K562 (cell line): ENCODE results near the gene B4GALT7. TPM values are rescaled to one million over a fixed set of nuclear protein-coding genes. Genes with fewer than 3 reads are reported as not detected.

ENCODE experiments used
- ATAC-seq: fragments of 200-7000 bp; cut with Tn5 transposase; 3 replicates; pipeline ENCODE4 v1.9.1; 2020; ENCODE audit warnings: moderate library complexity
- Bru-seq: library from RNA; stranded (reverse); fragments of 400-500 nt; gene quantifications from one replicate; lab custom pipeline; 2021; lab: Mats Ljungman, UMichigan
- BruChase-seq, 2 experiments: library from RNA; stranded (reverse); fragments of 400-500 nt; gene quantifications; one replicate each; lab custom pipeline; 2021; lab: Mats Ljungman, UMichigan
- BruUV-seq: library from RNA; stranded (reverse); fragments of 400-500 nt; replicated peaks from 2 replicates; lab custom pipeline; 2021; lab: Mats Ljungman, UMichigan
- CTCF ChIA-PET: fragments of 300-600 bp; formaldehyde crosslinking; extraction: SDS; loops from one replicate; lab custom pipeline; 2021; ENCODE audit warnings: low intra/inter-chr PET ratio; lab: Yijun Ruan, JAX
- POLR2A ChIA-PET: fragments of 300-600, 350-650 bp; sonication (Branson Sonifier 250); formaldehyde crosslinking; extraction: SDS; loops from one replicate; lab custom pipeline; 2021; ENCODE audit warnings: antibody characterized with exemption, inconsistent platforms; lab: Yijun Ruan, JAX
- DNase-seq, 4 experiments: peaks; one replicate each; pipeline versions ENCODE4 v3.0.0 to v3.0.0-alpha.2; 2011 to 2018; ENCODE audit warnings: low spot score in 3 of 4, mixed read lengths in 3 of 4; ENCODE audit errors: extremely low read depth in 1 of 4
- FAIRE-seq: peaks from 2 replicates; lab custom pipeline; 2011; peaks lifted over from hg19 to GRCh38; lab: Jason Lieb, UNC
- H2AFZ ChIP-seq: 2 replicates; pipeline ENCODE4 v1.6.0; 2011; ENCODE audit warnings: low read depth, low read length, control low read depth, inconsistent platforms
- H3K27ac ChIP-seq: fragments of 200-600 bp; 3 replicates; pipeline ENCODE4 v1.8.0; 2011; ENCODE audit warnings: low read depth, mild to moderate bottlenecking, control low read depth, inconsistent platforms, low read length, moderate library complexity, mixed read lengths; ENCODE audit errors: extremely low read depth
- H3K27me3 ChIP-seq, 2 experiments: fragments of 300-600 bp in 1 of 2; 2 replicates in 1 of 2; 3 replicates in 1 of 2; pipeline versions ENCODE4 v1.6.0 to v1.8.0; 2011; ENCODE audit warnings: inconsistent platforms in 2 of 2, low read length in 2 of 2, mild to moderate bottlenecking in 1 of 2, mixed read lengths in 1 of 2, moderate library complexity in 1 of 2; ENCODE audit not compliant: control insufficient read depth in 2 of 2, insufficient read depth in 2 of 2
- H3K36me3 ChIP-seq: fragments of 300-600 bp; 3 replicates; pipeline ENCODE4 v1.8.0; 2011; ENCODE audit warnings: mild to moderate bottlenecking, low read length, inconsistent platforms; ENCODE audit not compliant: control insufficient read depth, insufficient read depth
- H3K4me1 ChIP-seq, 2 experiments: fragments of 200-600 bp in 1 of 2; replicated peaks in 1 of 2; 2 replicates in 1 of 2; 3 replicates in 1 of 2; pipeline versions ENCODE4 v1.5.1 to v1.8.0; 2011; ENCODE audit warnings: inconsistent platforms in 2 of 2, low read length in 2 of 2, mild to moderate bottlenecking in 1 of 2, mixed read lengths in 1 of 2, moderate library complexity in 1 of 2; ENCODE audit not compliant: control insufficient read depth in 2 of 2, insufficient read depth in 2 of 2
- H3K4me2 ChIP-seq: 2 replicates; pipeline ENCODE4 v1.6.1; 2011; ENCODE audit warnings: low read length, control low read depth, inconsistent platforms, mixed read lengths; ENCODE audit not compliant: insufficient read depth
- H3K4me3 ChIP-seq: fragments of 200-600 bp; sonication (generic), shearing (Covaris generic); 2 replicates; pipeline ENCODE4 v1.5.1; 2016; ENCODE audit warnings: control low read depth, inconsistent platforms
- H3K79me2 ChIP-seq: fragments of 200-600 bp; 3 replicates; pipeline ENCODE4 v1.8.0; 2011; ENCODE audit warnings: low read length, inconsistent platforms; ENCODE audit not compliant: control insufficient read depth, insufficient read depth
- H3K9ac ChIP-seq, 2 experiments: 2 replicates each; pipeline versions ENCODE4 v1.6.0 to v1.6.1; 2011; ENCODE audit warnings: low read depth in 2 of 2, low read length in 2 of 2, control low read depth in 1 of 2, inconsistent platforms in 1 of 2, mild to moderate bottlenecking in 1 of 2, mixed read lengths in 1 of 2; ENCODE audit not compliant: insufficient read depth in 1 of 2
- H3K9me1 ChIP-seq: one replicate; pipeline ENCODE4 v1.6.0; 2011; ENCODE audit warnings: inconsistent platforms, mild to moderate bottlenecking, low read length, moderate library complexity; ENCODE audit not compliant: control insufficient read depth, insufficient read depth
- H3K9me3 ChIP-seq: replicated peaks from 2 replicates; pipeline ENCODE4 v1.5.1; 2011; ENCODE audit warnings: low read depth, low read length, inconsistent platforms; ENCODE audit not compliant: control insufficient read depth, insufficient read depth
- H4K20me1 ChIP-seq: replicated peaks from 2 replicates; pipeline ENCODE4 v1.6.1; 2011; ENCODE audit warnings: low read length, inconsistent platforms, mixed read lengths; ENCODE audit not compliant: control insufficient read depth, insufficient read depth
- ARID4B ChIP-seq: sonication (generic); formaldehyde crosslinking; IDR thresholded peaks from 2 replicates; pipeline ENCODE4 v1.8.0; 2022; ENCODE audit warnings: mild to moderate bottlenecking, missing genetic modification reagents
- EP400 ChIP-seq: fragments of 450-650 bp; IDR thresholded peaks from 2 replicates; pipeline ENCODE4 v1.6.1; 2017; ENCODE audit warnings: antibody characterized with exemption, mild to moderate bottlenecking, moderate library complexity
- FOXP1 ChIP-seq: sonication (generic); formaldehyde crosslinking; IDR thresholded peaks from 2 replicates; pipeline ENCODE4 v1.8.0; 2022; ENCODE audit warnings: mild to moderate bottlenecking, missing genetic modification reagents
- HDAC1 ChIP-seq, 2 experiments: fragments of 450-650 bp; IDR thresholded peaks; 2 replicates each; pipeline ENCODE4 v1.6.1; 2016 to 2017; ENCODE audit warnings: inconsistent platforms in 1 of 2, mild to moderate bottlenecking in 1 of 2, moderate library complexity in 1 of 2
- HSF4 ChIP-seq: fragments of 250-450 bp; sonication (Bioruptor Pico); IDR thresholded peaks from 2 replicates; pipeline ENCODE4 v2.1.2; 2022; ENCODE audit warnings: mild to moderate bottlenecking, moderate library complexity, borderline replicate concordance
- MAZ ChIP-seq, 2 experiments: fragments of 450-650 bp in 1 of 2; sonication (generic) in 1 of 2; formaldehyde crosslinking; IDR thresholded peaks in 1 of 2; conservative IDR thresholded peaks in 1 of 2; 2 replicates each; pipeline versions ENCODE4 v1.4.0 to v1.5.0; 2020; ENCODE audit warnings: mild to moderate bottlenecking in 1 of 2, missing genetic modification reagents in 1 of 2
- TFAM ChIP-seq: fragments of 250-450 bp; sonication (Bioruptor Pico); conservative IDR thresholded peaks from 2 replicates; pipeline ENCODE4 v1.5.0; 2021; ENCODE audit warnings: mild to moderate bottlenecking, moderate library complexity
- TGIF2 ChIP-seq: sonication (generic); formaldehyde crosslinking; IDR thresholded peaks from 2 replicates; pipeline ENCODE4 v1.8.1; 2022; ENCODE audit warnings: mild to moderate bottlenecking, missing genetic modification reagents, moderate library complexity
- ZNF184 ChIP-seq: sonication (generic); formaldehyde crosslinking; IDR thresholded peaks from 2 replicates; pipeline ENCODE4 v1.5.0; 2020; ENCODE audit warnings: missing genetic modification reagents
- WGBS: fragments of 100-300 bp; shearing (Covaris generic); methylation state at CpG from one replicate; pipeline ENCODE4 v1.1.6; 2016; ENCODE audit warnings: low coverage, mixed read lengths; ENCODE audit not compliant: insufficient coverage; ENCODE audit errors: missing lambda C conversion rate; 5-methylcytosine and 5-hydroxymethylcytosine counted together
- in situ Hi-C: fragments of 300-500 bp; cut with MboI; formaldehyde crosslinking; loops from 4 replicates; pipeline ENCODE4 v1.15.0; 2018; ENCODE audit warnings: inconsistent platforms, mixed read lengths
- intact Hi-C: fragments of 100-400 bp; cut with micrococcal nuclease; formaldehyde crosslinking; loops from 2 replicates; pipeline ENCODE4 v1.14.2; 2022
- long read RNA-seq, 3 experiments: library from polyadenylated mRNA in 2 of 3; library from RNA in 1 of 3; unstranded in 2 of 3; stranded (forward) in 1 of 3; transcript quantifications; one replicate each; pipeline ENCODE4 v2.0.0, GENCODE V29; 2019 to 2022
- polyA minus RNA-seq, 3 experiments: library from RNA; depleted of rRNA, polyadenylated mRNA; stranded (reverse); fragments of >200 nt; gene quantifications; 2 replicates each; pipeline ENCODE4 v1.2.3, GENCODE V29; 2011
- polyA plus RNA-seq, 8 experiments: library from polyadenylated mRNA; depleted of rRNA in 4 of 8; stranded (reverse) in 5 of 8; unstranded in 3 of 8; fragments of >200 nt; fragmentation: Nextera tagmentation in 2 of 8; fragmentation: Illumina TruSeq in 1 of 8; extraction: Ambion mirVana in 2 of 8; extraction: Trizol in 1 of 8; gene quantifications; 2 replicates each; pipeline versions ENCODE4 v1.2.1 to v1.2.3, GENCODE V29; 2011 to 2014; ENCODE audit warnings: inconsistent platforms in 1 of 8, missing spikeins in 1 of 8
- total RNA-seq, 7 experiments: library from RNA; depleted of rRNA in 6 of 7; stranded (reverse); fragments of >200 nt in 6 of 7; fragmentation: Illumina TruSeq in 2 of 7; extraction: Trizol in 2 of 7; gene quantifications; 2 replicates each; pipeline versions ENCODE4 v1.2.1 to v1.2.3, GENCODE V29; 2011 to 2021; ENCODE audit warnings: low replicate concordance in 1 of 7

B4GALT7 gene
- 14.2 and 45.7 TPM in 2 replicates for total RNA-seq (2011; cell fraction: chromatin; rRNA removed; ENCODE audit: low replicate concordance)
- total RNA-seq (2011; cell fraction: nucleolus; rRNA removed): 39.6 and 42.7 TPM in 2 replicates
- 25.6 and 30.6 TPM in 2 replicates for total RNA-seq (2011; cell fraction: nucleoplasm; rRNA removed)
- 15.1 and 18.2 TPM in 2 replicates for total RNA-seq (2014; rRNA removed)
- total RNA-seq (2014; rRNA removed; fragmentation: Illumina TruSeq; extraction: Trizol): 2.3 and 4.6 TPM in 2 replicates
- total RNA-seq (2015; rRNA removed; fragmentation: Illumina TruSeq; extraction: Trizol): 9.1 and 9.7 TPM in 2 replicates
- total RNA-seq (2021): 17.7 and 18.3 TPM in 2 replicates
- 9.5 and 11.4 TPM in 2 replicates for polyA plus RNA-seq (2011; rRNA removed)
- 12.4 and 32.8 TPM in 2 replicates for polyA plus RNA-seq (2011; cell fraction: cytosol; rRNA removed)
- 18.8 and 34.8 TPM in 2 replicates for polyA plus RNA-seq (2011; cell fraction: nucleus; rRNA removed)
- 11.7 and 19.4 TPM in 2 replicates for polyA plus RNA-seq (2012)
- 8.8 and 14.6 TPM in 2 replicates for polyA plus RNA-seq (2014; fragmentation: Illumina TruSeq; extraction: Trizol)
- polyA plus RNA-seq (2014; fragmentation: Nextera tagmentation; extraction: Ambion mirVana): under 1 TPM; 0.34 to 0.88 TPM
- 15.0 and 16.6 TPM in 2 replicates for polyA plus RNA-seq (2014; rRNA removed)
- 3.1 and 5.6 TPM in 2 replicates for polyA minus RNA-seq (2011; rRNA and poly(A)+ RNA removed)
- 7.4 and 7.8 TPM in 2 replicates for polyA minus RNA-seq (2011; cell fraction: cytosol; rRNA and poly(A)+ RNA removed)
- 12.8 and 18.5 TPM in 2 replicates for polyA minus RNA-seq (2011; cell fraction: nucleus; rRNA and poly(A)+ RNA removed)
- Bru-seq, nascent RNA: percentile 74 among the genes with signal in this experiment
- percentile 56 among the genes with signal in this experiment for BruChase-seq, experiment 1, labeled RNA remaining after a 2-hour chase
- BruChase-seq, experiment 2, labeled RNA remaining after a 6-hour chase: percentile 54 among the genes with signal in this experiment
- long read RNA-seq, experiment 1, transcript B4GALT7-201 (6 exons, 1,747 nt): major isoform, 44 of 65 reads
- long read RNA-seq, experiment 1, partial matches to known transcripts: 5 of 65 reads
- long read RNA-seq, experiment 1, other reads (novel, unspliced or antisense): 14 of 65 reads
- long read RNA-seq, experiment 2, transcript B4GALT7-201 (6 exons, 1,747 nt): major isoform, 16 of 22 reads
- long read RNA-seq, experiment 2, partial matches to known transcripts: 2 of 22 reads
- long read RNA-seq, experiment 2, other reads (novel, unspliced or antisense): 3 of 22 reads
- long read RNA-seq, experiment 3, transcript B4GALT7-201 (6 exons, 1,747 nt): major isoform, 18 of 22 reads
- long read RNA-seq, experiment 3, partial matches to known transcripts: 2 of 22 reads
- long read RNA-seq, experiment 3, other reads (novel, unspliced or antisense): 2 of 22 reads

DNA sequence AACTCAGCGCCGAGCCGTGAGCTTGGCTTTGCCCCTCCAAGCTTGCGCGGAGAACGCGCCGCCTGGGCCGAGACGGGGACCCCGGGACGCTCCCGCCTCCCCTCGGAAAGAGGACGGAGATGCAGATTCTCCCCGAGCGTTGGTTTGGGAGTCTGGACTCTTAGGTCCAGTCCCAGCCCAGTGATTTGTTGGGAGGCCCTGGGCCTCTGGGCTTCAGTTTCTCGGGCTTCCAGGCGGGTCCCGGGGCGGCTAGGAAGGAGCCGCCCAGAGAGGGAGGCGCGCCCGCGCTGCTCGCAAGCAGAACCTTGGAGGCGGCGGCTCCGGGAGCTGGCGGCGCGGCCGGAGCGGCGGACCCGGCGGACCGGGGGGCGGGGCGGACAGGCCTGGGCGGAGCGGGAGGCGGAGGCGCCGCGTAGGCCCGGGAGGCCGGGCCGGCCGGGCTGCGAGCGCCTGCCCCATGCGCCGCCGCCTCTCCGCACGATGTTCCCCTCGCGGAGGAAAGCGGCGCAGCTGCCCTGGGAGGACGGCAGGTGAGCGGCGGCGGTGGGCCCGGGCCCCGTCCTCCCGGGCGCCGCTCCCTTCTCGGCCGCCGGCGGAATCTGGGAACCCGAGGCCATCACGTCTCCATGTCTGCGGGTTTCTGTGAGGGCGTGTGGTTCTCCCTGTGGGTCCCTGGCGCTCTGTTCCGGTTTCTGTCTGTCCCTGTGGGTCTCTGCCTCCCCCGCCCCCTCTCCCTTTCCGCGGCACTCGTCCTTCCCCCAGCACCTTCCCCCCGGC is at the start of gene B4GALT7:
Gene B4GALT7, plus strand, starts transcription at position 402 of the 777 bp plus-strand sequence. Its CDS starts 79 bp downstream, at position 481.
- no peaks in the 10 kb centered on the region for H3K27me3 ChIP-seq
- peak within 1 kb of the TSS; percentile 99 for H3K4me2 ChIP-seq
- H4K20me1 ChIP-seq: no peaks in the 10 kb centered on the region
- peak within 1 kb of the TSS; percentile 92 for H3K4me3 ChIP-seq
- H2AFZ ChIP-seq: peak within 1 kb of the TSS; percentile 96
- no peaks in the 10 kb centered on the region for H3K9me1 ChIP-seq
- H3K79me2 ChIP-seq: peaks cover 14% of the 10 kb centered on the region; the same call in 2 of the 3 replicates
- BruUV-seq: no TSS peak
- H3K9me3 ChIP-seq: no peaks in the 10 kb centered on the region
- ChIA-PET POLR2A (interaction anchor here (0.6 to 2.1 kb wide), 9 partner anchors 9 to 508 kb away, joined by 3 to 11 read pairs (median 5); no protein-coding TSS in a partner anchor), CTCF (no interaction called here)
- ATAC-seq: peak; percentile 96
- DNase-seq: peak; percentile 89 to 91 (median 90)
- H3K36me3 ChIP-seq: peaks cover 20% of the 10 kb centered on the region
- H3K27ac ChIP-seq: peak within 1 kb of the TSS; percentile 73
- in situ Hi-C loops: loop anchor here (25.0 kb wide), 1 partner anchor 462 kb away; no protein-coding TSS in a partner anchor
- H3K4me1 ChIP-seq: peaks cover 13 to 30% of the 10 kb centered on the region in 2 experiments; a peak in 4 of 5 replicates
- 1% methylated on average over 45 of the region's 86 CpGs for WGBS
- peak within 1 kb of the TSS; percentile 87 to 96 for H3K9ac ChIP-seq
- intact Hi-C loops: loop anchor here (5.0 kb wide), 1 partner anchor 472 kb away; no protein-coding TSS in a partner anchor
- FAIRE-seq: no peak
- TF ChIP-seq TFAM (CRISPR knock-in tag) (no peak), ZNF184 (no peak), EP400 (peak; percentile 48; the same call in 1 of the 2 replicates), MAZ (CRISPR knock-in tag; conservative IDR thresholded peaks at IDR 0.05 in 1 of 2, IDR thresholded peaks at IDR 0.05 in 1 of 2) (peak in 1 of 2 experiments; percentile 72; a peak in 2 of 4 replicates), FOXP1 (CRISPR knock-in tag) (0 out of 2 replicates have a peak, but pooled peaks have one; percentile 12), HSF4 (CRISPR knock-in tag) (no peak), ARID4B (CRISPR knock-in tag) (peak; percentile 42; the same call in 1 of the 2 replicates), HDAC1 (IDR thresholded peaks at IDR 0.05) (peak in 1 of 2 experiments; percentile 74; a peak in 2 of 4 replicates), TGIF2 (CRISPR knock-in tag) (no peak)
